Ovary (tissue), 3 donors: ENCODE data around the gene NEDD4.

Experiments
- POLR2A ChIP-seq: fragments of 450-650 bp; IDR thresholded peaks from one replicate; pipeline ENCODE4 v1.6.1; 2017; ENCODE audit warnings: antibody characterized with exemption, mild to moderate bottlenecking, moderate library complexity
- TF ChIP-seq, protein P1 (sequence below), 3 donors: fragments of 450-650 bp in 2 of 3; fragments of 200-600 bp in 1 of 3; IDR thresholded peaks; one replicate each; pipeline versions ENCODE4 v1.5.1 to v1.8.0; 2016 to 2022; ENCODE audit warnings: antibody characterized with exemption in 3 of 3, mild to moderate bottlenecking in 1 of 3
- donor health status: DM: no; HTN: no; CAD: no.

DNA sequence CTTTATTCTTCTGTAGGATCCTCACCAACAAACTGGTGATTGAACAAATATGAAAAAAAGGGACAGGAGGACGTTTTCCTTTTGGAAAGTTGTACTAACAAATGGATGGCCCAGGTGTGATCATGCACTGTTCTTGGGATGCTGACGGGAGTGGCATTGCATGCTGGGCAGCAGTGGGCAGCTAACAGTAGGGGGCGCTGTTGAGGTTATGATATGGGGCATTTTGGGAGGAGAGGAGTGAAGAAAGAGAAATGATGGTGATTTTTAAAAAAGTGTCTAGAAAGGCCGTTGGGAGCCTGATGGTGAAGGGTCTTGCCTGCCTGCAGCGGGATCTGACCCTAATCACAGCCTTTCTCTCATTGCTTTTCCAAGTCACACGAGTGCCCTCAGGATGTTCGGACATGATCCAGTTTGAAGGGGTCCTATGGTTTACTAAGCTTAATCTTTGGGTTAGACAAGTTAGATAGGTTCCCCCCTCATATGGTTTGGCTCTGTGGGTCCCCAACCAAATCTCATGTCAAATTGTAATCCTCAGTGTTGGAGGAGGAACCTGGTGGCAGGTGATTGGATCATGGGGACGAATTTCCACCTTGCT is 204.2 kb downstream of the NEDD4 start:
- TF ChIP-seq, protein P1, sequence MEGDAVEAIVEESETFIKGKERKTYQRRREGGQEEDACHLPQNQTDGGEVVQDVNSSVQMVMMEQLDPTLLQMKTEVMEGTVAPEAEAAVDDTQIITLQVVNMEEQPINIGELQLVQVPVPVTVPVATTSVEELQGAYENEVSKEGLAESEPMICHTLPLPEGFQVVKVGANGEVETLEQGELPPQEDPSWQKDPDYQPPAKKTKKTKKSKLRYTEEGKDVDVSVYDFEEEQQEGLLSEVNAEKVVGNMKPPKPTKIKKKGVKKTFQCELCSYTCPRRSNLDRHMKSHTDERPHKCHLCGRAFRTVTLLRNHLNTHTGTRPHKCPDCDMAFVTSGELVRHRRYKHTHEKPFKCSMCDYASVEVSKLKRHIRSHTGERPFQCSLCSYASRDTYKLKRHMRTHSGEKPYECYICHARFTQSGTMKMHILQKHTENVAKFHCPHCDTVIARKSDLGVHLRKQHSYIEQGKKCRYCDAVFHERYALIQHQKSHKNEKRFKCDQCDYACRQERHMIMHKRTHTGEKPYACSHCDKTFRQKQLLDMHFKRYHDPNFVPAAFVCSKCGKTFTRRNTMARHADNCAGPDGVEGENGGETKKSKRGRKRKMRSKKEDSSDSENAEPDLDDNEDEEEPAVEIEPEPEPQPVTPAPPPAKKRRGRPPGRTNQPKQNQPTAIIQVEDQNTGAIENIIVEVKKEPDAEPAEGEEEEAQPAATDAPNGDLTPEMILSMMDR (IDR thresholded peaks at IDR 0.05), result no peak
- TF ChIP-seq POLR2A, result no peak
